HG03575 (cell line): ENCODE data around the gene MUC3A.
"Not testable (repeated sequence)": the region's sequence is repeated elsewhere in the genome, so short reads cannot be mapped to it uniquely, and the experiment has no call there.

ENCODE experiments used
- ATAC-seq: cut with Tn5 transposase; IDR thresholded peaks from one replicate; pipeline ENCODE4 v1.9.1; 2021; ENCODE audit not compliant: unreplicated experiment, insufficient number of reproducible peaks, low FRiP score; ENCODE audit errors: extremely low read depth

Gene MUC3A, protein sequence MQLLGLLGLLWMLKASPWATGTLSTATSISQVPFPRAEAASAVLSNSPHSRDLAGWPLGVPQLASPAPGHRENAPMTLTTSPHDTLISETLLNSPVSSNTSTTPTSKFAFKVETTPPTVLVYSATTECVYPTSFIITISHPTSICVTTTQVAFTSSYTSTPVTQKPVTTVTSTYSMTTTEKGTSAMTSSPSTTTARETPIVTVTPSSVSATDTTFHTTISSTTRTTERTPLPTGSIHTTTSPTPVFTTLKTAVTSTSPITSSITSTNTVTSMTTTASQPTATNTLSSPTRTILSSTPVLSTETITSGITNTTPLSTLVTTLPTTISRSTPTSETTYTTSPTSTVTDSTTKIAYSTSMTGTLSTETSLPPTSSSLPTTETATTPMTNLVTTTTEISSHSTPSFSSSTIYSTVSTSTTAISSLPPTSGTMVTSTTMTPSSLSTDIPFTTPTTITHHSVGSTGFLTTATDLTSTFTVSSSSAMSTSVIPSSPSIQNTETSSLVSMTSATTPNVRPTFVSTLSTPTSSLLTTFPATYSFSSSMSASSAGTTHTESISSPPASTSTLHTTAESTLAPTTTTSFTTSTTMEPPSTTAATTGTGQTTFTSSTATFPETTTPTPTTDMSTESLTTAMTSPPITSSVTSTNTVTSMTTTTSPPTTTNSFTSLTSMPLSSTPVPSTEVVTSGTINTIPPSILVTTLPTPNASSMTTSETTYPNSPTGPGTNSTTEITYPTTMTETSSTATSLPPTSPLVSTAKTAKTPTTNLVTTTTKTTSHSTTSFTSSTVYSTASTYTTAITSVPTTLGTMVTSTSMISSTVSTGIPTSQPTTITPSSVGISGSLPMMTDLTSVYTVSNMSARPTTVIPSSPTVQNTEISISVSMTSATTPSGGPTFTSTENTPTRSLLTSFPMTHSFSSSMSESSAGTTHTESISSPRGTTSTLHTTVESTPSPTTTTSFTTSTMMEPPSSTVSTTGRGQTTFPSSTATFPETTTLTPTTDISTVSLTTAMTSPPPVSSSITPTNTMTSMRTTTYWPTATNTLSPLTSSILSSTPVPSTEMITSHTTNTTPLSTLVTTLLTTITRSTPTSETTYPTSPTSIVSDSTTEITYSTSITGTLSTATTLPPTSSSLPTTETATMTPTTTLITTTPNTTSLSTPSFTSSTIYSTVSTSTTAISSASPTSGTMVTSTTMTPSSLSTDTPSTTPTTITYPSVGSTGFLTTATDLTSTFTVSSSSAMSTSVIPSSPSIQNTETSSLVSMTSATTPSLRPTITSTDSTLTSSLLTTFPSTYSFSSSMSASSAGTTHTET (N-terminal part only)

DNA sequence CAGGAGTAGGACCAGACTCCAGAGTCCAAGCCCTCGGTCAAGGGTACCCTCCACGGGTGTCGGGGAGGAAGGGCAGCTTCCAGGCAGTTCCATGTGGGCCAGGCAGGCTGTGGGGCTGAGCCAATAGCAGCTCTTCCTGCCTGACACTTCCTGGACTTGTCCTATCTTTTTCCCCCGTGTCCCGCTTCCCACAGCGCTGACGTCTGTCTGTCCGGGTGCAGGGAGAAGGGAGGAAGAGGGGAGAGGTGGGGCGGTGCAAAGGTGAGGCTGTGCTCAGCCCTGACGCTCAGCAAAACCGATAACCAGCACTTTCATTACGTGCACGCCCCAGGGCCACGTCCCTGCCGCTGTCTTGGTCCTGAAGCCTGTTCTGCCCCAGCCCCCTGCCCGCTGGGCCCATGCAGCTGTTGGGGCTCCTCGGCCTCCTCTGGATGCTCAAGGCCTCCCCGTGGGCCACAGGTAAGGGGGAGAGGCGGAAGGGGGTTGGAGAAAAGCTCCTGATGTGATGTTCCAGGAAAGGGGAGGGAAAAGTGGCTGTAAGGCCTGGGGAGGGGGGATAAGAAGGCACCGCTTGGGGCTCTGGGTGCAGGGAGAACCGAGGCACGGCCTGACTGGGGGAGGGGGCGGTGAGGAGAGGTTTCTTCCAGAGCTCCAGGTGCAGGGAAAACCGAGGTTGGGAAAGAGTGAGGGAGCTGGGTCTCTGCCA, at the start of gene MUC3A:
MUC3A (plus strand) TSS at position 308 of the 706 bp plus-strand sequence; CDS start at position 399, 91 bp downstream.
- no peak for ATAC-seq

DNA sequence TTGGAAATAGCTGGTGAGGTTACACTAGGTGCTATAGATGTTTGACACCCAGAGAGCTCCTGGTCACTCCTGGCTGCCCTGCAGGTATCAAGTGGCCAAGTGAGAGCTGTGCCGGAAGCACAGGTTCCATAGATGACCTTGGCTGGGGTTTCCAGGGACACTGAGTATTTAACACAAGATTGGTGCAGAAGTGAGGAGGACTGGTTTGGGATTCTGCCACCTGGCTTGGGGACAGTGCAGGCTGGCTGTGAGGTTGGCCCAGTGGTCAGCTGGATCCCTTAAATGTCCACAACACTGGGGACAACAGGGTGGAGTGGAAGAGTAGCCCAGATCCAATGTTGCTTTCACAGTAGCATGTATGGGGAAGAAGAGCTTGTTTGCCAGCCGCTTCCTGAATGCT, 48.4 kb upstream of the MUC3A start:
- ATAC-seq: no peak

DNA sequence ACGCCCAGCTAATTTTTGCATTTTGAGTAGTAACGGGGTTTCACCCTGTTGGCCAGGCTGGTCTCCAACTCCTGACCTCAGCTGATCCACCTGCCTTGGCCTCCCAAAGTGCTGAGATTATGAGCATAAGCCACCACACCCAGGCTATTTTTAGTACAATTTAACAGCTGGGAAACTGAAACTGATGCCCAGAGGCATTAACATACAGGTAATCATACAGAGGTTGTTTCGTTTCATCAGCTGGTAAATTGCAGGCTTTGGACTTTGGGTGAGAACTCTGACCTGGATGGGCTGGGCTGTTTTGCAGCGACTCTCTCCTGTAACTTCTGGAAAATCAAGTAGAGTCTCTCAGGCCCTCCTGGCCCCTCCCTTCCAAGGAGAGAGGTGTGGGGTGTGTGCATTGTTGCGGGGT, 47.4 kb upstream of the MUC3A start:
- no peak for ATAC-seq

DNA sequence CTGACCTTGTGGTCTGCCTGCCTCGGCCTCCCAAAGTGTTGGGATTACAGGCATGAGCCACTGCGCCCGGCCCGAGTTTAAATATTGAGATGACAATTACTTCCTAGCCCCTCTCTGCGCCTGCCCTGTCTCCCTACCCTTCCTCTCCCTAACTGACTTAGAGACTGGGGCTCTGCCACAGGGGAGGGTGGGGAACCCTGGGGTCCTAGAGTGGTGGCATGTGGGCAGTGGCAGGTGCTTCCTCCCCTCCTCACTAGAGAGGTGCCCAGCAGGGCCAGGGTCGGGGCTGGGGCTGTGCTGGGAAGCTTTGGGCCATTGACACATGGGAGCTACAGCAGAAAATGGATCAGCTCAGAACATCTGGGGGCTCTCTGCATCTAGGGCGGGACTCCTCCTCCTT, 46.7 kb upstream of the MUC3A start:
- ATAC-seq: no peak

DNA sequence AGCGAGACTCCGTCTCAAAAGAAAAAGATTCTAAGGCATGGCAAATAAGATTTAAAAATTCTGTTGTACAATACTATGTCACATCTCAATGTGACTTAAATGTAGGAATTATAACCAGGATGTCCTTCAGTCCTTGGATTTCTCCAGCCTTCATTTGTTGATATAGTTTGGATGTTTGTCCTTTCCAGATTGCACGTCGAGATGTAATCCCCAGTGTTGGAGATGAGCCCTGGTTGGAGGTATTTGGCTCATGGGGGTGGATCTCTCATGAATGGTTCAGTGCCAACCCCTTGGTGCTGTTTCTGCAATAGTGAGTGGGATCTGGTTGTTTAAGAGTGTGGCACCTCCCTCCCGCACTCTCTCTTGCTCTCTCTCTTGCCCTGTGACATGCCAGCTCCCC, 40.8 kb upstream of the MUC3A start:
- ATAC-seq: no peak

DNA sequence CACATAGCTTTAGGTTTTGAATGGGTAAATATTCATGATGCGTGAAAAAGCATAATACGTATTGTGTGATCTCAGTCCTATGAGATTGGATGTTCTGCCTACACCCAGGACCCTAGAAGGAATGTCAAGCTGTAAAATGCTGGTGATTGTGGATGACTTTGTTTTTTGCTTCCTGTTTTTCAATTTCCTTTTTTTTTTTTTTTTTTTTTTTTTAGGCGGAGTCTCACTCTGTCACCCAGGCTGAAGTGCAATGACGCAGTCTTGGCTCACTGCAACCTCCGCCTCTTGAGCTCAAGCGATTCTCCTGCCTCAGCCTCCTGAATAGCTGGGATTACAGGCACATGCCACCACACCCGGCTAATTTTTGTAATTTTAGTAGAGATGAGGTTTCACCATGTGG, 38.9 kb upstream of the MUC3A start:
- not testable (repeated sequence) for ATAC-seq

DNA sequence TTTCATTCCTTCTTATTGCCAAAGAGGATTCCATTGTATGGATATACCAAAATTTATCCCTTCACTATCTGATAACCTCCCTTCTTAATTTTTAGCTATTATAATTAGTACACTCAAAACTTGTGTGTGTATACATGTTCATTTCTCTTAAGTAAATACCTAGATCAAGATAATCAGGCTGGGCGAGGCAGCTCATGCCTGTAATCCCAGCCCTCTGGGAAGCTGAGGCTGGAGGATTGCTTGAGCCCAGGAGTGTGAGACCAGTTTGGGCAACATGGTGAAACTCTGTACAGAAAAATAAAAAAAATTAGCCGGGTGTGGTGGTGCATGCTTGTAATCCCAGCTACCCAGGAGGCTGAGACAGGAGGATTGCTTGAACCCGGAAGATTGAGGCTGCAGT, 37.9 kb upstream of the MUC3A start:
- no peak for ATAC-seq

DNA sequence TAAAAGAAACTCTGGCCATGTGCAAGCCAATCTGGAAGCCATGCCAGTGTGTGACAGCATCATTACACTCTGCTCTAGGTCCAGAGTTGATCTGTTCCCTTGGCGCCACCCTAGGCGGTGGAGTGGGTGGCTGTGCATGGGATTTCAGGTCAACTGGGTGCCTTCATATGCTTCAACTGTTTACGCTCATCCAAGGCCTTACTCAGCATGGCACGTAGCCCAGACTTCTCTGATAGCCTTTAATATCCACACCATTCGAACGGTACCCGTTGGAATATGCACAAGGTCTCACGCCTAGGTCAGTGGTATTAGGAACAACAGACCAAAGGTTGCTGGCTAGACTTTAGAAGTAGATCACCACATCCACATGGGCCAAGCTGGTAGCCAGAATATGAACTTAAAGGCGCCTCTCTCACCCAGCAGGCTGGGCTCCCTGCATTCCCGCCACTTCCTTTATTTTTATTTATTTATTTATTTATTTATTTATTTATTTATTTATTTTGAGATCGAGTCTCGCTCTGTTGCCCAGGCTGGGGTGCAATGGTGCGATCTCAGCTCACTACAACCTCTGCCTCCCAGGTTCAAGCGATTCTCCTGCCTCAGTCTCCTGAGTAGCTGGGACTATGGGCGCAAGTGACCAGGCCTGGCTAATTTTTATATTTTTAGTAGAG, 35.0 kb upstream of the MUC3A start:
- ATAC-seq: no peak

DNA sequence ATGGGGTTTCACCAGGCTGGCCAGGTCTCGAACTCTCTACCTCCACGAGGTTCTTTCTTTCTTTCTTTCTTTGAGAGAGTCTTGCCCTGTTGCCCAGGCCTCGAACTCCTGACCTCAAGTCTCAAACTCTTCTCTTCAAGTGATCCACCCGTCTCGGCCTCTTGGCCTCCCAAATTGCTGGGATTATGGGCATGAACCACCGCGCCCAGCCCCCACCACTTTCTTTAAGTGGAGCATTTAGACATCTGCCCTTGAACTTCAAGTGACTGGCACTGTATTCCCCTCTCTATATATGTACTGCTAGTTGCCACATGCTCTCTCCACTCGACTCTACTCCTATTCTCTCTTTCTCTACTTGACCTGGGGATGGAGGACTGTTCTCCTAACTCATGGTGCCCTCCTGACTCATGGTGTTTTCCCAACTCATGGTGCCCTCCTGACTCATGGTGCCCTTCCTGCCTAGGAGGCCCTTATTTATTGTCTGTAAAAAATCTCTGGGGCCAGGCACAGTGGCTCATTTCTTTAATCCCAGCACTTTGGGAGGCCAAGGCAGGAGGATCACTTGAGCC, 34.4 kb upstream of the MUC3A start:
- ATAC-seq: no peak

DNA sequence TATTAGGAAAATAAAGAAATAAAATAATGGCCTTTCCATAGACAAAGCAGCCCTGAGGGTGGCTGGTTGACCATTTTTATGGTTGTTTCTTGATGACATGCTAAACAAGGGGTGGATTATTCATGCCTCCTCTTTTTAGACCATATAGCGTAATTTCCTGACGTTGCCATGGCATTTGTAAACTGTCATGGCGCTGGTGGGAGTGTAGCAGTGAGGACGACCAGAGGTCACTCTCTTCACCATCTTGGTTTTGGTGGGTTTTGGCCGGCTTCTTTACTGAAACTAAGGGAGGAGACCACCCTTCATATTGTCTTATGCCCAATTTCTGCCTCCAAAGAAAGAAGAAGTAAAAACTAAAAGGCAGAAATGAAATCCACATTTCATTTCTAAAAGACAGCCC, 30.0 kb upstream of the MUC3A start:
- ATAC-seq: not testable (repeated sequence)

DNA sequence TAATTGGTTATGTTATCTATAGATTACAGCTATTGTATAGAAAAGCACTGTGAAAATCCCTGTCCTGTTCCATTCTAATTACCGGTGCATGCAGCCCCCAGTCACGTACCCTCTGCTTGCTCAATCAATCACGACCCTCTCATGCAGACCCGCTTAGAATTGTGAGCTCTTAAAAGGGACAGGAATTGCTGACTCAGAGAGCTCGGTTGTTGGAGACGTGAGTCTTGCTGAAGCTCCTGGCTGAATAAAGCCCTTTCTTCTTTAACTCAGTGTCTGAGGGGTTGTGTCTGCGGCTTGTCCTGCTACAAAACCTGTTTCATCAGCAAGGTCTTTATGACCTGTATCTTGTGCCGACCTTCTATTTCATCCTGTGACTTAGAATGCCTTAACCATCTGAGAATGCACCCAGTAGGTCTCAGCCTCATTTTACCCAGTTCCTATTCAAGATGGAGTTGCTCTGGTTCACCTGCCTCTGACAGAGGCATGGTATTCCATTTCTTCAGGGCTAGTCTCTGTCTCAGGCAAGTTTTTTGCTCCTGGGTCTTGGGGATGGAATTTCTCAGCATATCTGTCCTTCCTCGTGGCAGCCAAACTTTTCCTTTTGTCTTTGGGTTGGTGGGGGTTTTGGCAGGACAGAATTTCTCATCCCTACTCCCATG, 29.4 kb upstream of the MUC3A start:
- not testable (repeated sequence) for ATAC-seq

DNA sequence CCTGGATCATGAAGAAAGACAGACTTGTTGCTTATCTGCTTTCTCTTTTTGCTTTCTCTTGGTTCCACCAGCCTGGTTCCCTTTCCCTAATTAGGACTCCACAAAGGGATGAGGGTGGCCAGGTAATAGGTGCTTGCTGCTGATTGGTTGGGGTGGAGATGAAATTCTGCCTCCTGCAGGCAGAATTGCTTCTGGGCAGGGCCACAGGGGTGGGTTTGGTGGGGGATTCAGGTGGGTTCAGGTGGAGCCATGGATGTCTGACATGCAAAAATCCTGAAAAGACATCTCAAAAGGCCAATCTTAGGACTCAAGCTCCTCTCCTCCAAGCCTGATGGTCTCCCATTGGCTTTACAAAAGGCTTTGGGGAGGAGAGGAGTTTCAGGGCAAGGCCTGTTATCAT, 28.3 kb upstream of the MUC3A start:
- ATAC-seq: no peak

DNA sequence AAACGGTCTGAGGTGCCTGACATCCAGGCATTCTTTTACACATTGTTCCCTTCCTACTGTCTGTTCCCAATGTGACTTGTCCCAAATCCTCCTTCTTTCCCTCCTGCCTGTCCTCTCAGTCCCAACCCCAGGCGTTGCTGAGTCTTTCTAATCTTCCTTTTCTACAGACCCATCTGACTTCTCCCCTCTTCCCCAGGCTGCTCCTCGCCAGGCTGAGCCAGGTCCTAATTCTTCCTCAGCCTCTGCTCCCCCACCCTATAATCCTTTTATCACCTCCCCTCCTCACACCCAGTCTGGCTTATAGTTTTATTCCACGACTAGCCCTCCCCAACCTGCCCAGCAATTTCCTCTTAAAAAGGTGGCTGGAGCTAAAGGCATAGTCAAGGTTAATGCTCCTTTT, 25.7 kb upstream of the MUC3A start:
- ATAC-seq: not testable (repeated sequence)

DNA sequence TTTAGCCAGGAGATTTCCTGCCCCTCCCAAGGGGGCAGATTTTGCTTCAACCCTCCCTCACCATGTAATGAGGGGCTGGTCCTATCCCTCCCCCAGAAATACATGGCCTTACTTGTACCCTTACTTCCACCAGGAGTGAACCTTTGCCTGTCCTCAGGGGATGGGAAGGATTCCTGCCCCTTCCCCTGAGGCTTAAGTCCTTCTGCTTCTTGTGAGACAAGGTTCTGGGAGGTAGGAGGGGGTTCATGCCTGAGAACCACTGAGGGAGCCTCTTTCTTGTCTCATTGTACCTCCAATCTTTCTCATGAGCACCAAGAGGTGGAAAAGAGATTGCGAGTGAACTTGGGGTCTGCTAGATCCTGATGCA, 19.5 kb upstream of the MUC3A start:
- ATAC-seq: no peak

DNA sequence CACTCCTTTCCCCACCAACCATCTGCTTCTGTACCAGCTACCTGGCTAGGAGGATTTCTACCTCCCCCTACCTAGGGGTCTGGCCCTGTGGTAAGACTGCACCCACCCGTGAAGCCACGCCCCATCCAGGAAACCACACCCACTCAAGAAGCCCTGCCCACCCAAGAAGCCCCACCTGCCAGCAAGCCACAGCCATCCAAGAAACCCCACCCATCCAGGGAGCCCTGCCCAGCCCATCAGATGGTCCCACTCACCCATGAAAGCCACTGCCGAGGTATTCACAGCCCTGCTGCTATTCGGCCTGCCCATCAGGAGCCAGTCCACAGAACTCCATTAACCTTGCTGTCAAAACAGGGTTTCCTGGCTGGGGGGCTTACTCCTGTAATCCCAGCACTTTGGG, 15.6 kb upstream of the MUC3A start:
- ATAC-seq: no peak

DNA sequence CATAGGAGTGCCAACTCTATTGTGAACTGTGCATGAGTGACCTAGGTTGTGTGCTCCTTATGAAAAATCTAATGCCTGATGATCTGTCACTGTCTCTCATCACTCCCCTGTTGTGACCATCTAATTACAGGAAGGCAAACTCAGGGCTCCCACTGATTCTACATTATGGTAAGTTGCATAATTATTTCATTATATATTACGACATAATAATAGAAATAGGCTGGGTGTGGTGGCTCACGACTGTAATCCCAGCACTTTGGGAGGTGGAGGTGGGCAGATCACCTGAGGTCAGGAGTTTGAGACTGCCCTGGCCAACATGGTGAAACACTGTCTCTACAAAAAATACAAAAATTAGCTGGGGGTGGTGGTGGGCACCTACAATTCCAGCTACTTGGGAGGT, 14.0 kb upstream of the MUC3A start:
- ATAC-seq: not testable (repeated sequence)

DNA sequence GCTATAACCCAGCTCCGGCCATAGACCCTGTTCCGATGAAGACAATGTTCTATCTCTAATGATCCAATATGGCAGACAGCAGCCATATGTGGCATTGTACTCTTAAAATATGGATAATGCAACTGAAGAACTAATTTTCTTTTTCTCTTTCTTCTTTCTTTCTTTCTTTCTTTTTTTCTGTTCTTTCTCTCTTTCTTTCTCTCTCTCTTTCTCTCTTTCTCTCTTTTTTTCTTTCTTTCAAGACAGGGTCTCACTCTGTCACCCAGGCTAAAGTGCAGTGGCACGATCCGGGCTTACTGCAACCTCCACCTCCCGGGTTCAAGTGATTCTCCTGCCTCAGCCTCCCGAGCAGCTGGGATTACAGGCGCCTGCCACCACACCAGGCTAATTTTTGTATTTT, 13.2 kb upstream of the MUC3A start:
- not testable (repeated sequence) for ATAC-seq
